Measurements from ENCODE around the gene AP1S3.

GRCh38 chr2:223832241-223832903, 5.0 kb downstream of the AP1S3 start:
- no peak for TF ChIP-seq CTCF (IDR thresholded peaks at IDR 0.05)
- no peak for TF ChIP-seq POLR2A (IDR thresholded peaks at IDR 0.05)

Data from lower leg skin (tissue), 3 donors.